ENCODE results near the gene RAB6B. TPM values are rescaled to one million over a fixed set of nuclear protein-coding genes. Genes with fewer than 3 reads are reported as not detected.

Gene RAB6B
- total and polyA plus RNA-seq, 2 of the 8 experiments (the other 6 are each of a cell fraction or from before 2014, with no cell fraction given), result 7.9 to 15.6 TPM

- Histone ChIP-seq H3K36me3 (ENCODE audit: control insufficient read depth in 2 of 4, insufficient read depth in 4 of 4, low read length in 3 of 4) (no peaks in the 10 kb centered on the region), H2BK5ac (ENCODE audit: low read depth, low read length) (no peak overlapping the region), H4K5ac (ENCODE audit: insufficient read length, low read depth, low read length) (no peak overlapping the region), H3K79me2 (ENCODE audit: control insufficient read depth in 1 of 2, insufficient read depth in 2 of 2, low read length in 2 of 2) (no peaks in the 10 kb centered on the region), H4K8ac (ENCODE audit: extremely low read depth, insufficient read depth, low read length) (no peak overlapping the region), H2AFZ (ENCODE audit: low read length) (no peak overlapping the region), H3K23me2 (ENCODE audit: low read depth, low read length) (no peaks in the 10 kb centered on the region), H4K91ac (replicated peaks; ENCODE audit: insufficient read length, low read length) (no peak overlapping the region), H3K18ac (ENCODE audit: extremely low read depth, low read length) (no peak overlapping the region), H3K4me3 (ENCODE audit: extremely low read depth in 1 of 4, insufficient read depth in 2 of 4, low read depth in 3 of 4, low read length in 4 of 4) (no peak overlapping the region), H2BK15ac (ENCODE audit: low read length) (no peak overlapping the region), H3K27ac (ENCODE audit: low read depth, low read length) (no peak overlapping the region), H3K9ac (replicated peaks in 1 of 4; ENCODE audit: extremely low read depth in 1 of 4, low read depth in 3 of 4, low read length in 3 of 4) (no peak overlapping the region), H3K79me1 (ENCODE audit: low read depth, low read length) (no peaks in the 10 kb centered on the region), H3K14ac (ENCODE audit: insufficient read length) (no peak overlapping the region), H3K56ac (replicated peaks; ENCODE audit: insufficient read length, low read depth, low read length) (no peak overlapping the region), H2BK20ac (ENCODE audit: low read length) (no peak overlapping the region), H3K4ac (replicated peaks; ENCODE audit: insufficient read length, low read depth, low read length) (no peak overlapping the region), H2BK12ac (ENCODE audit: low read depth, low read length) (no peak overlapping the region), H3K4me1 (replicated peaks in 1 of 4; ENCODE audit: control insufficient read depth in 3 of 4, insufficient read depth in 4 of 4, low read length in 3 of 4) (no peaks in the 10 kb centered on the region), H2BK120ac (replicated peaks; ENCODE audit: low read depth, low read length) (no peak overlapping the region), H4K20me1 (replicated peaks in 1 of 2; ENCODE audit: control insufficient read depth in 1 of 2, insufficient read depth in 2 of 2, low read length in 2 of 2) (no peaks in the 10 kb centered on the region), H3K9me3 (ENCODE audit: insufficient read depth in 2 of 2, low read depth in 1 of 2, low read length in 1 of 2) (no peaks in the 10 kb centered on the region), H3K27me3 (replicated peaks in 1 of 4; ENCODE audit: control insufficient read depth in 3 of 4, extremely low read depth in 1 of 4, insufficient read depth in 3 of 4, low read length in 3 of 4) (no peaks in the 10 kb centered on the region), H3K23ac (ENCODE audit: insufficient read length) (no peak overlapping the region), H2AK5ac (ENCODE audit: low read depth, low read length) (no peak overlapping the region), H3K4me2 (ENCODE audit: insufficient read depth in 1 of 2, low read depth in 2 of 2, low read length in 2 of 2) (no peak overlapping the region)
- FAIRE-seq (no peak), DNase-seq (ENCODE audit: low read depth in 1 of 2, low spot score in 2 of 2) (no peak)
- CTCF ChIA-PET (ENCODE audit: partially characterized antibody), result interaction anchor here (1.5 kb wide), 1 partner anchor 9 kb away, joined by 4 read pairs; no protein-coding TSS in a partner anchor
- 86% methylated on average over 12 of the region's 12 CpGs; no CpG with 5 or more reads in 1 of the 2 experiments for WGBS, 2 experiments (ENCODE audit: extremely low coverage in 1 of 2, insufficient coverage in 1 of 2, insufficient read length in 1 of 2, insufficient replicate concordance in 2 of 2, low coverage in 1 of 2, low lambda C conversion rate in 2 of 2, missing lambda C conversion rate in 1 of 2)
- TF ChIP-seq EZH2 (IDR thresholded peaks at IDR 0.05; ENCODE audit: low read depth, low read length, severe bottlenecking) (no peak), KDM4A (IDR thresholded peaks at IDR 0.05; ENCODE audit: low read depth, low read length, severe bottlenecking) (no peak), HDAC6 (IDR thresholded peaks at IDR 0.05; ENCODE audit: low read depth, low read length) (no peak), SIX5 (IDR thresholded peaks at IDR 0.05; ENCODE audit: low read depth, low read length) (no peak)
- POLR2A ChIA-PET (ENCODE audit: partially characterized antibody), result no interaction called here
These were observed 19.3 kb upstream of the RAB6B start for GRCh38 chr3:133914839-133915600.

All from H1 (cell line).